Effector CD8-positive, alpha-beta T cell (primary cell): ENCODE measurements around the gene PGLYRP3.

Source experiments
- DNase-seq: peaks from one replicate; lab custom pipeline; 2025; lab: John Stamatoyannopoulos, UW

The PGLYRP3 gene

DNA sequence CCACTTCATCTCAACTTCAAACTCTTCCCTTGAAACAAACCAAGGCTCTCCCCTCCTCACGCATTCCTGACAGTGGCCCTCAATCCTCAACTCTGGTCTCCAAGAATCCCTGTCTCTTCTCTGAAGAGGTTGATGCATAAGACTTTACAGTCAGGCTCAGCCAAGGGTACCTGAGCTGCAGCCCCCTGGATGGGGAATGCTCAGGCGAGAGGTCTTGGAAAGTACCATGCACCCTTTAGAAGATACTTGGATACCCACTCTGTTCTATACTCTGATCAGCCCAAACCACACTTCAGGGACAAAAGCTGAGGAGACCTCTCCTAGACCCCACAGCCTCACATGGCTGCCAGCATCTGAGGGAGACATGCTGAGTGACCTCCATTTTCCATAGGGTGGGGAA, 536 bp upstream of the PGLYRP3 start:
- DNase-seq = no peak

DNA sequence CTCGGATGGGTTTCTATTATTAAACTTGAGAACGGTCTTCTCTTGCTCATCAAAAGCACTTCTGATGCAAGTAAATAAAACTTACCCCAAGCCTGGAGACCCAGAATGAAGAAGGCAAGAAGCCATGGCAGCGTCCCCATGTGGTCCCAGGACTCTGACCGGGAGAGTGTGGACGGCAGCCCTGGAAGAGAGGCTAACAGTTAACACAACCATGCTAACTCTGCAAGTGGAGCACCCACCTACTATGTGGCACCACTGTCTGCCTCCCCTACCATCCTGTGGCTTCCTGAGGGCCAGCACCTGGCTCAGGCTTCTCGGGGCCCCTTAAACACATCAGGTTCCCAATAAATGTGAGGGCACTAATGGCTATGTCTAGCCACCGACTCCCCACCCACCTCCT, 2.2 kb downstream of the PGLYRP3 start:
- DNase-seq = no peak

DNA sequence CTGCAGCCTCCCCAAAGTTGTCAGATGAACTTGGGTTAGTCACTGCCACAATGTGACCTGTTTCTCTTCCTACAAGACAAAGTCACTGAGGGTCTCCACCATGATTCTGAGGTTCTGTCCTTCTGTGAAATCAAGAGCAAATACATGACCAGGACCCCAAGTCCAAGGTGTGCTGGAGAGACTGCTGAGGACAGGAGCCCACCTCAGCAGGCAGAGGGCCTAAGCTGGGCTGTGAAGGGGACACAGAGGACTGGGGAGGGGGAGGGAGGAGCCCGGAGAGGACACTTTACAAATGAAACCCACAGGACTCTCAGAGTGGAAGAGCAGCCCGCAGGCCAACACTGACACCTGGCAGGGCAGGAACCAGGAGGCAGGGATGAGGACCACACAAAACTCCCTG, 3.3 kb downstream of the PGLYRP3 start:
- DNase-seq = no peak

GRCh38 chr1:153308540-153308939, 4.2 kb downstream of the PGLYRP3 start:
- no peak for DNase-seq

DNA sequence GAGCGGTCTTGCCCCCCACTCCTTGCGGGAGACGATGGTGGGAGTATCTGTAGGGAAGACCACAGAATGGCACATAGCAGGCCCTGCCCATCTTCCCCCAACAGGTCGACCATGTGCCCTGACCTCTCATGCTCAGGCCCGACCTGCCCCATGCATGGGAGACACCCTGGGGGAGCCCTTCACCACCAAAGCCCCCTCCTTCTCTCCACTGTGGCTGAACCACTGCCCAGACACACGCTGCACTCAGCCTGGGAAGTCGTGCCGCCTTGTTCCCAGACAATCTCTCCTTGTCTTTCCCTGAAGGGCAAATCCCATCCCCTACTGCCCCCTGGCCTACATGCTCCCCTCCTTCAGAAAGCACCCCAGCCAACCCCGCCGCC, 5.5 kb downstream of the PGLYRP3 start:
- DNase-seq = no peak

GRCh38 chr1:153306303-153307220, 6.2 kb downstream of the PGLYRP3 start:
- DNase-seq = no peak

DNA sequence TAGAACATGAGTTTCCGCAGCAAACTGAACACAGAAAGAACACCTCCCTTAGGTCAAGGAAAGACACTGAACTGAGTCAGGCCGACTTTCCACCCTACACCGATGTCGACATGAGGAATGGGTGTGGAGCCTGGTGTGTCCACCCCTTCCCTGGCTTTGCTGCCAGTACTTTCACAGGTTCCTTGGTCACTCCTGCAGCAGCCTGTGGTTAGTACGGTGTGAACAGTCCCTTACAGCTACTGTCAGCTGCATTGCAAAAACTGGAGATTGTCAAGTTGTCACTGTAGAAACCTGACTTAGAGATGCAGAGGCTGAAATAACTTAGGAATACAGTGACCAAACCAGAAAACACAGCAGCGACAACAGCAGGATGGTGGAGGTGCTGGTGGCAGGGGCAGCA, 7.1 kb downstream of the PGLYRP3 start:
- DNase-seq = no peak

DNA sequence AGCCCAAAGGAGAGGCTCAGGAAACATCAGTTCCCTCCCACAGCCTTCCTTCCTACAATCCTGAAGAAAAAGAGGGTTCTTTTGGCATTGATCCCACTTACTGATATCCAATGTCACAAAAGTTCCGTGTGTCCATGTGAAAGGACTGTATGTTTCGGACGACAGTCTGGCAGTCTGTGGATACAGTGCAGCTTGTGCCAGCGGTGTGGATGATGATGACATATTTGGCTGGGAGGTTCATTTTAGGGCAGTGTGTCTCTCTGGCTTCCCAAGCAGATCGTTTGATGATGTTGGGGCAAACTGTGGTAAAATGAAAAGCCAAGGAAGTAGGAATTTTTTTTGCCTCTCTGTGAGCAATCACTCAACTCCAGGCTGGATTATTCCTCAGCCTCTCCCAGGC, 10.4 kb downstream of the PGLYRP3 start:
- DNase-seq = no peak

- no peak for DNase-seq
Measured at GRCh38 chr1:153293851-153294250, 18.9 kb downstream of the PGLYRP3 start.

DNA sequence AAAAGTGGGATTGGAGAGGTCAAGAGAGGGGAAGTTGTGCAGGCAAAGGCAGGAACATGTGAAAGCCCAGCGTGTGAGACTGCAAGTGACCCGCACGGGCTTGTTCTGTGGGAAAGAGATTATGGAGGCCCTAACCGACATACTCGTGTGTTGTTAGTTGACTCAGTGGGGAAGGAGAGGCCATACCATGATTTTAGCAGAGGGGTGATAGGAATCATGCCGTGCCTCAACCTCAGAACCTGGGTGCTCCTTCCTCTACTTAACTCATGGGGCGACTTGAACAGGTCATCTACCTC, 19.3 kb downstream of the PGLYRP3 start:
- no peak for DNase-seq

- DNase-seq = no peak
Measured at GRCh38 chr1:153292740-153293479, 19.8 kb downstream of the PGLYRP3 start.

- DNase-seq = no peak
Measured at GRCh38 chr1:153292185-153292584, 20.6 kb downstream of the PGLYRP3 start.

- DNase-seq = no peak
Measured at GRCh38 chr1:153291514-153291913, 21.2 kb downstream of the PGLYRP3 start.

DNA sequence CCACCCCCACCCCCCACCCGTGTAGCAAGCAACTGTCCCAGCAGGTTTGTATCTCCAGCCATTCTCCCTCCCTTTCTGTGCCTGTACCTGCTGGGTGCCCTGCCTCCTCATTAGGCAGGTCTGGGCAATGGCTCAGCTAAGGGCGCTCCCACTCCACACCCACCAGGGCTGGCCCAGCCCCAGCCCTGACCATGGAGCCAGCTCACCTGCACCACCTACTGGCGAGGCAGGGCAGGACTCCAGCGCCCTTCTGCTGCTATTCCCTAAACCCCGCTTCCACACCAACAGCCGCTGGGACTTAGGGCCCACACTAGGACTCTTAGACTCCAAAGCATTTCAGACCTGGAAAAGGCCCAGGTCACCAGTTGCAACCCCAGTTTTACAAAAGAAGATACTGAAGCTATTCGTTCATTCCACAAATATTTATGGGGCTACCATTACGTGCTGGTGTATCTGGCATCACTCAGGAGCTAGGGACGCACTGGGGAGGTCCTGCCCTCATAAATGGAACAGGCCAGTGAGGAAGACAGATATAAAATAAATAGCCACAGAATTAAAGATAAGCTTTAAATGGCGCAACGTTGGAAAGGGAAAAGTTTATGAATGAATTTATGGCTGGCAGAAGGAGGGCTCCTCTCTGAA, 24.0 kb downstream of the PGLYRP3 start:
- DNase-seq = no peak

GRCh38 chr1:153277852-153278251, 34.9 kb downstream of the PGLYRP3 start:
- DNase-seq = no peak

- no peak for DNase-seq
Measured at GRCh38 chr1:153272186-153272585, 40.6 kb downstream of the PGLYRP3 start.

GRCh38 chr1:153271711-153272110, 41.0 kb downstream of the PGLYRP3 start:
- DNase-seq = no peak

DNA sequence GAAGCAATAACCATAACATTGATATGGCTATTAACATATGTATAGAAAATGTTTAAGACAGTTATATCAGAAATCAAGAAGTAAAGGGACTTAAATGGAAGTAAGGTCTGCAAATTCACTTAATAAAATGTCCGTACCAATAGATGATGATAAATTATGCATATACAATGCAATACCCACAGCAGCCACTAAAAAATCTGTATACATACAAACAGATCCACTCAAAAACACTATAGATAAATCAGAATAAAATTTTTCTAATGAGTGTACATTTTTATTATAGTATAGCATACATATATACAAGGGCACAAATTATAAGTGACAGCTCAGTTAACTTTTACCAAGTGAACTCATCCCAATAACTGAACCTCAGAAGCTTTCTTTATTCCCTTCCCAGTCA, 47.3 kb downstream of the PGLYRP3 start:
- DNase-seq = no peak

DNA sequence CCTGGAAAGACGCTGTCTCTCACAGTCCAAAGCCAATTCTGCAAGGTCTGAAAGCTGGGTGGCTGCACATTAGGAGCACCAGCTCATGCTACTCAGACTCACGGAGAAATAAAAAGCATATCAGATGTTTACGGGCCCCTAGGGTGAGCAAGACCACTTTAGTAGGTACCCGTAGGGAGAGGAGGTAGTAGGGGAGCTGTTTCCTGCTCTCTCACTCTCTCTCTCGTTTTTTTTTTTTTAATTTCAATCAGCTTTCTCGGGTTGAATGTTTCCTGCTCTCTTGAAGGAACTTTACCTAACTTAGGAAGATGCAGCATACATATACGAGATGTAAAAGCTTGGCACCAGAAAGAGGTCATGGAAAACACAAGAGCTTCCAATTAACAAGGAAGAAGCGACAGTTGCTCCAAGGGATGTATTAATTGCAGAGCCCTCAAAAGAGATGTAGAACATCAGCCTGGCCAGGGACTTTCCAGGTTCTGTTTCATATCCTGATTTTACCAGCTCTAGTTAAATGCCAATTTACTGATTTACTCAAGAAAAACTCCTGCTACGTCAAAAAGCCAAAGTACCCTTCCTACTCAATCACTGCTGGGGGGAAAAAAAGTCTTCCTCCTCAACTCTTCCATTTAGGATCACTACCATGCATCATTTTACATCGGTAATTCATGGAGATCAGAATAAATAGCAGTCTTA, 50.1 kb downstream of the PGLYRP3 start:
- no peak for DNase-seq

DNA sequence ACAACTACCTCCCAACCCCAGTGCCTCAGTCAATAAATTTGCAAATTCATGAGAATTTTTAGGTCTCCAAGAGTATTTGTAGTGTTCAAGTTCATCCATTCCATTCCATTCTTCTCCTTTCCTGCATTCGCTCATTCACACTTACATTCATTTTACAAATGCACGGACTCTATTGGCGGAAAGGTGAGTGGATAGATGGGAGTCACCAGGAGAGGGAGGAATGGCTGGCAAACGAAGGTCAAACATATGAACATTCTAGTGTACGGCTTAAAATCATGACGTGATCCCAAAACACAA, 50.7 kb downstream of the PGLYRP3 start:
- DNase-seq = no peak

DNA sequence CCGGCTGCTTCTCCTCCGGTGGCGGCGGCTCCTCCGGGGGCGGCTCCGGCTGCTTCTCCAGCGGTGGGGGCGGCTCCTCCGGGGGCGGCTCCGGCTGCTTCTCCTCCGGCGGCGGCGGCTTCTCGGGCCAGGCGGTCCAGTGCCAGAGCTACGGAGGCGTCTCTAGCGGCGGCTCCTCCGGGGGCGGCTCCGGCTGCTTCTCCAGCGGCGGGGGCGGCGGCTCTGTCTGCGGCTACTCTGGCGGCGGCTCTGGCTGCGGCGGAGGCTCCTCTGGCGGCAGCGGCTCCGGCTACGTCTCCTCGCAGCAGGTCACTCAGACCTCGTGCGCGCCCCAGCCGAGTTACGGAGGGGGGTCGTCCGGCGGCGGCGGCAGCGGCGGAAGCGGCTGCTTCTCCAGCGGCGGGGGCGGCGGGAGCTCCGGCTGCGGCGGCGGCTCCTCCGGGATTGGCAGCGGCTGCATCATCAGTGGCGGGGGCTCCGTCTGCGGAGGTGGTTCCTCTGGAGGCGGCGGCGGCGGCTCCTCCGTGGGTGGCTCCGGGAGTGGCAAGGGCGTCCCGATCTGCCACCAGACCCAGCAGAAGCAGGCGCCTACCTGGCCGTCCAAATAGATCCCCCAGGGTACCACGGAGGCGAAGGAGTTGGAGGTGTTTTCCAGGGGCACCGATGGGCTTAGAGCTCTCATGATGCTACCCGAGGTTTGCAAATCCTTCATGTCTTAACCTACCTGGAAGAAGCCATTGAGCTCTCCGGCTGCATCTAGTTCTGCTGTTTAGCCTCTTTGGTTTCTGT, 51.3 kb downstream of the PGLYRP3 start:
- no peak for DNase-seq
